HepG2 (cell line): ENCODE data around the gene TAF1B. TPM values are rescaled to one million over a fixed set of nuclear protein-coding genes. Genes with fewer than 3 reads are reported as not detected.
A peak's percentile ranks its signal among the peaks of the same experiment; 100 is the strongest.

Experiments used
- ASH2L ChIP-seq: fragments of 300-600, 200-600 bp; sonication (generic); IDR thresholded peaks from 2 replicates; pipeline ENCODE4 v1.7.0; 2017; ENCODE audit warnings: low read depth, mild to moderate bottlenecking, moderate library complexity, mixed read lengths, low read length; ENCODE audit not compliant: insufficient read length
- CENPT ChIP-seq: sonication (generic); formaldehyde crosslinking; IDR thresholded peaks from 2 replicates; pipeline ENCODE4 v1.8.0; 2022; ENCODE audit warnings: low read depth, mild to moderate bottlenecking, moderate library complexity, missing genetic modification reagents
- GABPB1 ChIP-seq: IDR thresholded peaks from 2 replicates; pipeline ENCODE4 v1.6.1; 2016; ENCODE audit warnings: mild to moderate bottlenecking, missing genetic modification reagents, moderate library complexity, missing compliant biosample characterization
- KAT7 ChIP-seq: IDR thresholded peaks from 2 replicates; pipeline ENCODE4 v1.6.1; 2018; ENCODE audit warnings: borderline replicate concordance, missing compliant biosample characterization
- MAX ChIP-seq: IDR thresholded peaks from 2 replicates; pipeline ENCODE4 v1.6.1; 2012; ENCODE audit warnings: inconsistent platforms
- MED8 ChIP-seq: sonication (generic); formaldehyde crosslinking; IDR thresholded peaks from 2 replicates; pipeline ENCODE4 v1.8.1; 2023; ENCODE audit warnings: mild to moderate bottlenecking, missing genetic modification reagents; ENCODE audit not compliant: insufficient replicate concordance
- MEIS2 ChIP-seq: sonication (generic); formaldehyde crosslinking; IDR thresholded peaks from 2 replicates; pipeline ENCODE4 v1.9.0; 2021; ENCODE audit warnings: mild to moderate bottlenecking, missing genetic modification reagents
- MXD4 ChIP-seq: IDR thresholded peaks from 2 replicates; pipeline ENCODE4 v1.6.1; 2016; ENCODE audit warnings: mild to moderate bottlenecking, missing biosample characterization, missing genetic modification reagents
- NFYC ChIP-seq: IDR thresholded peaks from 2 replicates; pipeline ENCODE4 v1.6.1; 2016; ENCODE audit warnings: missing genetic modification reagents, missing compliant biosample characterization
- RBFOX2 ChIP-seq: fragments of 200-400 bp; formaldehyde crosslinking; IDR thresholded peaks from 2 replicates; pipeline ENCODE4 v1.6.1; 2017; ENCODE audit warnings: low read depth, mild to moderate bottlenecking, low read length
- REPIN1 ChIP-seq: sonication (generic); formaldehyde crosslinking; IDR thresholded peaks from 2 replicates; pipeline ENCODE4 v1.8.0; 2022; ENCODE audit warnings: missing genetic modification reagents, low read depth, mild to moderate bottlenecking, borderline replicate concordance
- THAP11 ChIP-seq: IDR thresholded peaks from 2 replicates; pipeline ENCODE4 v1.6.1; 2016; ENCODE audit warnings: missing biosample characterization, missing genetic modification reagents
- YY1 ChIP-seq: IDR thresholded peaks from 2 replicates; pipeline ENCODE4 v1.6.1; 2011; ENCODE audit warnings: low read length, low read depth, moderate library complexity, mild to moderate bottlenecking; ENCODE audit not compliant: insufficient read depth, insufficient replicate concordance
- ZFP37 ChIP-seq: sonication (generic); formaldehyde crosslinking; IDR thresholded peaks from 2 replicates; pipeline ENCODE4 v1.4.0; 2020; ENCODE audit warnings: missing genetic modification reagents, borderline replicate concordance
- ZFY ChIP-seq: sonication (generic); formaldehyde crosslinking; IDR thresholded peaks from 2 replicates; pipeline ENCODE4 v1.4.0; 2020; ENCODE audit warnings: missing genetic modification reagents
- ZNF142 ChIP-seq: sonication (generic); formaldehyde crosslinking; IDR thresholded peaks from 2 replicates; pipeline ENCODE4 v1.4.0; 2020; ENCODE audit warnings: missing genetic modification reagents
- ZNF256 ChIP-seq: sonication (generic); formaldehyde crosslinking; conservative IDR thresholded peaks from 2 replicates; pipeline ENCODE4 v1.4.0; 2020; ENCODE audit warnings: missing genetic modification reagents
- ZNF263 ChIP-seq: sonication (generic); formaldehyde crosslinking; IDR thresholded peaks from 2 replicates; pipeline ENCODE4 v1.4.0; 2020; ENCODE audit warnings: missing genetic modification reagents
- ZNF337 ChIP-seq: sonication (generic); formaldehyde crosslinking; IDR thresholded peaks from 2 replicates; pipeline ENCODE4 v1.5.1; 2020; ENCODE audit warnings: missing genetic modification reagents, low read depth, mild to moderate bottlenecking, borderline replicate concordance
- ZNF441 ChIP-seq: sonication (generic); formaldehyde crosslinking; IDR thresholded peaks from 2 replicates; pipeline ENCODE4 v1.7.0; 2021; ENCODE audit warnings: missing genetic modification reagents, borderline replicate concordance
- ZNF496 ChIP-seq: sonication (generic); formaldehyde crosslinking; IDR thresholded peaks from 2 replicates; pipeline ENCODE4 v1.8.1; 2023; ENCODE audit warnings: mild to moderate bottlenecking, moderate library complexity, missing genetic modification reagents; ENCODE audit not compliant: insufficient replicate concordance
- ZNF749 ChIP-seq: sonication (generic); formaldehyde crosslinking; IDR thresholded peaks from 2 replicates; pipeline ENCODE4 v1.8.0; 2022; ENCODE audit warnings: mild to moderate bottlenecking, missing genetic modification reagents, moderate library complexity, borderline replicate concordance
- ZNF790 ChIP-seq: sonication (generic); formaldehyde crosslinking; IDR thresholded peaks from 2 replicates; pipeline ENCODE4 v1.8.0; 2022; ENCODE audit warnings: missing genetic modification reagents, mild to moderate bottlenecking, borderline replicate concordance
- ZSCAN31 ChIP-seq: sonication (generic); formaldehyde crosslinking; IDR thresholded peaks from 2 replicates; pipeline ENCODE4 v1.5.0; 2020; ENCODE audit warnings: low read depth, mild to moderate bottlenecking, missing genetic modification reagents
- polyA plus RNA-seq, 8 experiments: library from polyadenylated mRNA; depleted of rRNA in 3 of 8; stranded (reverse) in 7 of 8; unstranded in 1 of 8; fragments of >200 nt; fragmentation: Illumina TruSeq in 4 of 8; extraction: Trizol in 4 of 8; gene quantifications; 2 replicates each; pipeline versions ENCODE4 v1.2.1 to v1.2.3, GENCODE V29; 2011 to 2016; ENCODE audit warnings: low read depth in 4 of 8, missing spikeins in 1 of 8, mixed read lengths in 1 of 8; ENCODE audit not compliant: insufficient read depth in 1 of 8
- total RNA-seq, 5 experiments: library from RNA; depleted of rRNA; stranded (reverse); fragments of >200 nt; fragmentation: Illumina TruSeq; extraction: Trizol; gene quantifications; 2 replicates each; pipeline ENCODE4 v1.2.3, GENCODE V29; 2016; ENCODE audit warnings: low read depth in 1 of 5

TAF1B gene
- total and polyA plus RNA-seq, 2 of the 13 experiments (the other 11 are each of a cell fraction or from before 2014, with no cell fraction given) = 13.3 to 27.7 TPM

GRCh38 chr2:9951522-9952285, 108.4 kb downstream of the TAF1B start, which contains the start of gene GRHL1 (continued):
- TF ChIP-seq ZNF142 = peak; percentile 98
- TF ChIP-seq ZNF441 (CRISPR knock-in tag) = peak; percentile 73; the same call in 1 of the 2 replicates
- TF ChIP-seq THAP11 (CRISPR knock-in tag) = 0 out of 2 replicates have a peak, but pooled peaks have one; percentile 29
- peak; percentile 63; the same call in 1 of the 2 replicates for TF ChIP-seq ZNF263
- TF ChIP-seq CENPT (CRISPR knock-in tag) = no peak
- no peak for TF ChIP-seq MED8 (CRISPR knock-in tag)
- peak; percentile 73 for TF ChIP-seq NFYC (CRISPR knock-in tag)
- TF ChIP-seq MEIS2 (CRISPR knock-in tag) = peak; percentile 35; the same call in 1 of the 2 replicates
- peak; percentile 59 for TF ChIP-seq MAX
- peak; percentile 52; the same call in 1 of the 2 replicates for TF ChIP-seq GABPB1
- TF ChIP-seq ZNF337 = no peak
- TF ChIP-seq ZFP37 = no peak
- peak; percentile 85 for TF ChIP-seq ZSCAN31 (CRISPR knock-in tag)
- peak; percentile 64; the same call in 1 of the 2 replicates for TF ChIP-seq KAT7 (CRISPR knock-in tag)
- peak; percentile 62 for TF ChIP-seq REPIN1 (CRISPR knock-in tag)
- TF ChIP-seq ZNF496 (CRISPR knock-in tag) = no peak
- TF ChIP-seq MXD4 (CRISPR knock-in tag) = peak; percentile 30; the same call in 1 of the 2 replicates
- TF ChIP-seq ZFY = peak; percentile 67
- TF ChIP-seq YY1 = peak; percentile 37
- peak; percentile 88 for TF ChIP-seq ASH2L
- 0 out of 2 replicates have a peak, but pooled peaks have one; percentile 13 for TF ChIP-seq ZNF790 (CRISPR knock-in tag)
- 0 out of 2 replicates have a peak, but pooled peaks have one; percentile 30 for TF ChIP-seq ZNF749
- peak; percentile 79 for TF ChIP-seq RBFOX2
- 0 out of 2 replicates have a peak, but pooled peaks have one; percentile 44 for TF ChIP-seq ZNF256 (CRISPR knock-in tag)
